Measurements from ENCODE around the gene CUX1. TPM values are rescaled to one million over a fixed set of nuclear protein-coding genes. Genes with fewer than 3 reads are reported as not detected.

CUX1 gene
- total RNA-seq, 1 donor from 2014 or later, result 40.5 TPM

GRCh38 chr7:101972627-101973026 lies 155.2 kb downstream of the CUX1 start:
- no peaks in the 10 kb centered on the region for H3K27me3 ChIP-seq (ENCODE audit: control insufficient read depth, insufficient read depth, low read length)
- DNase-seq (ENCODE audit: low read depth) (no peak), FAIRE-seq (no peak)
- H3K36me3 ChIP-seq (ENCODE audit: control insufficient read depth, insufficient read depth, low read length), result no peaks in the 10 kb centered on the region
- TF ChIP-seq CTCF (IDR thresholded peaks at IDR 0.05; ENCODE audit: insufficient read depth, low read length, severe bottlenecking), result no peak
- no peak overlapping the region for H3K4me3 ChIP-seq (ENCODE audit: low read depth, low read length)

- no peak for DNase-seq (ENCODE audit: low read depth)
- FAIRE-seq, result no peak
- no peak for TF ChIP-seq CTCF (IDR thresholded peaks at IDR 0.05; ENCODE audit: insufficient read depth, low read length, severe bottlenecking)
- Histone ChIP-seq H3K36me3 (ENCODE audit: control insufficient read depth, insufficient read depth, low read length) (no peaks in the 10 kb centered on the region), H3K4me3 (ENCODE audit: low read depth, low read length) (no peak overlapping the region), H3K27me3 (ENCODE audit: control insufficient read depth, insufficient read depth, low read length) (no peaks in the 10 kb centered on the region)
These were observed 155.7 kb downstream of the CUX1 start for GRCh38 chr7:101973130-101973529.

DNA sequence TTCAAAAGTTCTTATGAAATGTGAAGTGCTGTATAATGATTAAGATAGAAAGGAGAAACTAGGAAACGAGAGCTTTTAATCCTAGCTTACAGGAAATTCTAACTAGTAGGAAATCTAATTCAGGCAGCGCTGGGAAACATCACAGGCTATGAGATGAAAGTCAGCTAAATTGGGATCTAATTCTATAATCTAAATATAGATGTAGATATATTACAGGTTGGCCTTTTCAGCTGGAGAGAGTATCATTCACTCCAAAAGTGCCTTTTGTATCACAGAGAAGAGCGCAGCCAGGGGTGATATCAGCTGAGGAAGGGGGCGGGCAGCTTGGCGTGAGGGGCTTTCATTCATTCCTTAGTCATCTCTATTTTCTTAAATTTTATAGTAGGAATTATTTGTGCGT lies 157.0 kb downstream of the CUX1 start:
- TF ChIP-seq CTCF (IDR thresholded peaks at IDR 0.05; ENCODE audit: insufficient read depth, low read length, severe bottlenecking), result no peak
- DNase-seq (ENCODE audit: low read depth), result no peak
- no peak for FAIRE-seq
- no peak overlapping the region for H3K4me3 ChIP-seq (ENCODE audit: low read depth, low read length)
- no peaks in the 10 kb centered on the region for H3K36me3 ChIP-seq (ENCODE audit: control insufficient read depth, insufficient read depth, low read length)
- H3K27me3 ChIP-seq (ENCODE audit: control insufficient read depth, insufficient read depth, low read length), result no peaks in the 10 kb centered on the region

DNA sequence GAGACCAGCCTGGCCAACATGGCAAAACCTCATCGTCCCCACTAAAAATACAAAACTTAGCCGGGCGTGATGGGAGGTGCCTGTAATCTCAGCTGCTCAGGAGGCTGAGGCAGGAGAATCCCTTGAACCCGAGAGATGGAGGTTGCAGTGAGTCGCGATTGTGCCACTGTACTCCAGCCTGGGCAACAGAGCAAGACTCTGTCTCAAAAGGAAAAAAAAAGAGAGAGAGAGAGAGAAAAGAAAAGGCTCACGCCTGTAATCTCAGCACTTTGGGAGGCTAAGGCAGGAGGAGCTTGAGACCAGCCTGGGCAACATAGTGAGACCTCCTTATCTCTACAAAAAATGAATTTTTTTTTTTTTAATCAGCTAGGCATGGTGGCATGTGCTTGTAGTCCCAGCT lies 157.6 kb downstream of the CUX1 start:
- no peak for TF ChIP-seq CTCF (IDR thresholded peaks at IDR 0.05; ENCODE audit: insufficient read depth, low read length, severe bottlenecking)
- H3K27me3 ChIP-seq (ENCODE audit: control insufficient read depth, insufficient read depth, low read length), result no peaks in the 10 kb centered on the region
- H3K36me3 ChIP-seq (ENCODE audit: control insufficient read depth, insufficient read depth, low read length), result no peaks in the 10 kb centered on the region
- no peak for DNase-seq (ENCODE audit: low read depth)
- no peak for FAIRE-seq
- H3K4me3 ChIP-seq (ENCODE audit: low read depth, low read length), result no peak overlapping the region

DNA sequence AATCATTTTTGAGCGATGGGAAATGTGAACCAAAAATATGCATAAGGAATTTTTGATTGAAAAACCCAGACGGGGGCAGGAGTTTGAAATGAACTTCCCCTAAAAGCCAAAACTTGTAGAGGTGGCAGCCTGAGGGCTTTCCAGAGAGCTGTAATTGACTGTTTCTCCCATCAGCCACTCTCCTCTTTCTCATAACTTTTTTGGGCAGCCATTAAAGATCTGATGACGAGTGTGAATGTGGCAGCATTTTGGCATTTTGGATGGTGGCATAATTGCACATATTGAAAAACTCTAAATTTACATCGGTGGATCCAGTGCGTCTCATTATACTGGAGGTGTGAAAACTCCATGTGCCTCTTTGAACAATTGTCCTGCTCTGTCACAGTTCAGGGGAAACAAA lies 159.0 kb downstream of the CUX1 start:
- no peaks in the 10 kb centered on the region for H3K36me3 ChIP-seq (ENCODE audit: control insufficient read depth, insufficient read depth, low read length)
- TF ChIP-seq CTCF (IDR thresholded peaks at IDR 0.05; ENCODE audit: insufficient read depth, low read length, severe bottlenecking), result no peak
- DNase-seq (ENCODE audit: low read depth), result no peak
- no peaks in the 10 kb centered on the region for H3K27me3 ChIP-seq (ENCODE audit: control insufficient read depth, insufficient read depth, low read length)
- FAIRE-seq, result no peak
- H3K4me3 ChIP-seq (ENCODE audit: low read depth, low read length), result no peak overlapping the region

DNA sequence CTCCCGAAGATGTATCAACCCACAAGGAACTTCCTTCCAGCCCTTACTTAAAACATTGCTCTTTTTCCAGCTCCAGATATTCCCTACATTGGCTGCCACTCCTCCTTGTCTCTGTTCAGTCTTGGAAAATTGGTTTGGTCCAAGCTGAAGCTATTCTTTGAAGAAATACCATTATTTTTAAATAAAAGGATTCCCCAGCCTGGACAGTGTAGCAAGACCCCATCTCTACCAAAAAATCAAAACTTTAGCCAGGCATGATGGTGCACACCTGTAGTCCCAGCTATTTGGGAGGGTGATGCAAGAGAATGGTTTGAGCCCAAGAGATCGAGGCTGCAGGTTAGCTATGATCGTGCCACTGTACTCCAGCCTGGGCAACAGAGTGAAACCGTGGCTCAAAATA lies 159.8 kb downstream of the CUX1 start:
- no peak for DNase-seq (ENCODE audit: low read depth)
- no peaks in the 10 kb centered on the region for H3K36me3 ChIP-seq (ENCODE audit: control insufficient read depth, insufficient read depth, low read length)
- no peaks in the 10 kb centered on the region for H3K27me3 ChIP-seq (ENCODE audit: control insufficient read depth, insufficient read depth, low read length)
- no peak overlapping the region for H3K4me3 ChIP-seq (ENCODE audit: low read depth, low read length)
- TF ChIP-seq CTCF (IDR thresholded peaks at IDR 0.05; ENCODE audit: insufficient read depth, low read length, severe bottlenecking), result no peak
- FAIRE-seq, result no peak
